NCI-H2081 treated with DMSO at 0.1 percent for 48 hours (cell line): ENCODE measurements around the gene THEMIS2.

Source experiments
- DNase-seq: peaks from one replicate; lab custom pipeline; 2025; lab: John Stamatoyannopoulos, UW

Gene THEMIS2

DNA sequence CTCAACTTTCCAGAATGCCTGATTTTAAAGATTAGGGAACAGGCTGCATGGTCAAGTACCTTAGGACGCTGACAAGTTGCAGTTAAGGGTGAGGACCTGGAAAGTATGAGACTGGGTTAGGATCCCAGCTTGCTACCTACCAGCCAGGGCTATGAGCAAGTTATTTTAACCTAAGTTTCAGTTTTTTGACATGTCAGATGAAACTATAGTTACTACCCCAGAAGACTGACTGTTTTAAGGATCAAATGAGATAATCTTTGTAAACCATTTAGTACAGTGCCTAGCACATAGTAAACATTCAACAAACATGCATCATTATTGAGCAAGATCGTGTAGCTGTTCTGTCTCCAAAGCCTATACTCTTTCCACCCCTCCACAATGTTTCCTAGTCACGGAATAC, 14.4 kb downstream of the THEMIS2 start:
- no peak for DNase-seq

GRCh38 chr1:27887215-27888021, 15.1 kb downstream of the THEMIS2 start:
- no peak for DNase-seq

DNA sequence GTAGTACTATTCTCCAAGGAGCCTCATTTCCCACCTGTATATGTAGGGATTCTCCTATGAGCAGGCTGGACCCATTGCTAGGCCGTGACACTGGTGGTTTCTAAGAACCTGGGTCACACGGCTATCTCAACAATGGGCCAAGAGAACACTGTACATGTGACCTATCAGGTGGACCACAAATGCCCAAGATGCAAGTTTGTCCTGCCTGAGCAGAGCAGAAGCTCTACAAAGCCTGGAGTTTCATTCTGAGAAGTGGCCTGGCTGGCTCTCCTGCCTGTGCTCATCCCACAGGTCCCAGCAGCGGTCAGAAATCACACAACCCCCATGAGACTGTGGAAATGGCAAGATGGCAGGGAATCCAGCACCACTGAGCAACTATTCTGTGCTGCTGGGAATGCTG, 17.2 kb downstream of the THEMIS2 start:
- DNase-seq, result no peak

DNA sequence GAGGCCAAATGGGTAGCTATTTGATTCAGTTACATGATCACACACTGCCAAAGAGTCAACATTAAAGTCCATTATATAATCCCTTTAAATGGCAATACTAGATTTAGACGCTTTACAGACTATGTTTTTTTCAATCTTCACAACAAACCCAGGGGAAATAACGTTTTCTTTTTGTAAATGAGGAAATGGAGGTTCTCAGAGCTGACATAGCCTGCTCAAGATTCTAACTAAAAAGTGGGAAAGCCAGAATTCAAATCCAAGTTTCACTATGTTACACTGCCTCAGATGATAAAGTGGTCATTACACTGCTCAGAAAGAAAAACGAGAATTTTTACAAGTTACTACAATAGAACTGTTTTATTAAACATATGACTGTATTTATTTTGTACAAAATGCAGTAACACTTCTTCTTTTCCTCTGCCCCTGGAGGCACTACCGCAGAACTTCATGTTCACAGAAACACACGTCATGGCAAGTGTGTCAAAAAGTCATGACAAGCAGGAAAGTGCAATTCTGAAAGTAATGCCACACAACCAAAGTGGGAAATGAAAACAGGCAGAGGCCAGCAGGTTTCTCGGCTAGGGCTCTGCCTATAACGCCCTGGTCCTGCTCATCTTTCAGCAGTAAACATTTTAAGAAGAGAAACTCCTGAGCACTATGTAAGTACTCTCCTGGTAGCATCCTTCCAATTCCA, 19.0 kb downstream of the THEMIS2 start:
- no peak for DNase-seq

GRCh38 chr1:27894521-27894920, 22.2 kb downstream of the THEMIS2 start:
- DNase-seq, result no peak

DNA sequence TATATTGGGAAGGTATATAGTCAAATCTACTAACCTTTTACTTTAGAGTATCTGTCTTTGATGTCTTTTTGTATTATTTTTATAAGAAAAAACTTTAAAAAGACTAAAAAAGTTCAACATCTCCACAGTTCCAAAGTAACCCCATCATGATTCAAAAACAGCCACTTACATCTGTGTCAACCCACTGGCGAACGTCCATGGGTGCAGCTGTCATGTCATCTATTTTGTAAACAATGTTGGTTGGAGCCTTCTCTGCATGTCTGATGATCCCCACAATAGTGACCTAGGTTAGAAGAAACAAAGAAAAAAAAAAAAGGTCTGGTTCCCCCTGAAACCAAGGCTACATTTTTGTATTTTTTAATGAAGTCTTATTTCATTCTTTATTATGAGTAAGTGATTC, 34.4 kb downstream of the THEMIS2 start:
- DNase-seq, result no peak

- no peak for DNase-seq
Observed at GRCh38 chr1:27912429-27912828, 40.1 kb downstream of the THEMIS2 start.

DNA sequence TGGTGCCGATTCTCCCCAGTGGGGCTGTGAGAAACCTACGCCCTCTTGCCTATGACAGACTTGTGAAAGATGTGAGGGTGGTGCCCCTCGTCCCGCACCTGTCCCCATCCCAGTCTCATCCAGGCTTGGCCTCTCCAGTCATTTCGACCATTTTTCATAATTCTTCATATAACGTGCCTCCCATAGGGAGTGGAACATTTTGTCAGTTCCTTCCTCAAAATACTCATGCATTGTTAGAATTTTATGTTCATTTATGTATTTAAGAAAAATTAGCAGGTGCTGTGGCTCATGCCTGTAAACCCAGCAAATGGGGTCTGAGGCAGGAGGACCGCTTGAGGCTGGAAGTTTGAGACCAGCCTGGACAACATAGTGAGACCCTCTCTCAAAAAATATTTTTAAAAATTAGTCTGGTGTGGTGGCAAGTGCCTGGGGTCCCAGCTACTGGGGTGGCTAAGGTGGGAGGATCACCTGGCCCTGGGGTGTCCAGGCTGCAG, 42.8 kb downstream of the THEMIS2 start:
- DNase-seq, result no peak

DNA sequence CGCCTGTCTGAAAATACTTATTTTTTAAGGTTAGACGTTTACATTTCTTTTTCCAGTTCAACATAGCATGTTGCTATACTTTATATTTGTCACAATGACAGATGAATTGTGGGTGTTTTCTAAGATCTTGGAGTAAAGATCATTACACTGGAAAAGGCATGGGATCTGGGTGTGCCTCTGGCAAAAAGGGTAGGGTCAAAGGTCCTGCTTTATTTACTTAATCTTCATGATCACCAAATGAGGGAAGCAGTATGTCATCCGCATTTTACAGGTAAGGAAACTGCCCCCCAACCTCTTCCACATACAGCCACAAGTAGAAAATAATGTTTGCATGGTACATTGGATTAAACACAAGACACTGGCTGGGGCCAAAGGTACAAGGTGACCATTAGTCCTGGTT, 49.9 kb downstream of the THEMIS2 start:
- DNase-seq, result no peak

- DNase-seq, result no peak
Observed at GRCh38 chr1:27928216-27928954, 56.0 kb downstream of the THEMIS2 start.

GRCh38 chr1:27931184-27931583, 58.8 kb downstream of the THEMIS2 start:
- no peak for DNase-seq

DNA sequence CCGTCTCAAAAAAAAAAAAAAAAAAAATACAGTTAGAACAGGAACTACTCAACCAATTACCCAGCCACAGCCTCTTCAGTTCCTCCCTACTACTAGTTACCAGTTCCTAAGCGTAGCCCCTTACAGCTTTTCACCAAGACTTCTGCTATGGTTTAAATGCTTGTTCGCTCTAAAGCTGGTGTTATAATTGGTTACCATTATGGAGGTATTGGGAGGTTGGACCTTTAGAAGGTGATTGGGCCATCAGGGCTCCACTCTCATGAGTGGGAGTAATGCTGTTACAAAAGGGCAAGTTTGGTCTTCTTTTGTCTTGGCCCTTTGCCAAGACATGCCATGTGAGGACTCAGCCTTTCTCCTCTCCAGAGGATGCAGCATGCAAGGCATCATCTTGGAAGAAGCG, 59.4 kb downstream of the THEMIS2 start:
- no peak for DNase-seq

DNA sequence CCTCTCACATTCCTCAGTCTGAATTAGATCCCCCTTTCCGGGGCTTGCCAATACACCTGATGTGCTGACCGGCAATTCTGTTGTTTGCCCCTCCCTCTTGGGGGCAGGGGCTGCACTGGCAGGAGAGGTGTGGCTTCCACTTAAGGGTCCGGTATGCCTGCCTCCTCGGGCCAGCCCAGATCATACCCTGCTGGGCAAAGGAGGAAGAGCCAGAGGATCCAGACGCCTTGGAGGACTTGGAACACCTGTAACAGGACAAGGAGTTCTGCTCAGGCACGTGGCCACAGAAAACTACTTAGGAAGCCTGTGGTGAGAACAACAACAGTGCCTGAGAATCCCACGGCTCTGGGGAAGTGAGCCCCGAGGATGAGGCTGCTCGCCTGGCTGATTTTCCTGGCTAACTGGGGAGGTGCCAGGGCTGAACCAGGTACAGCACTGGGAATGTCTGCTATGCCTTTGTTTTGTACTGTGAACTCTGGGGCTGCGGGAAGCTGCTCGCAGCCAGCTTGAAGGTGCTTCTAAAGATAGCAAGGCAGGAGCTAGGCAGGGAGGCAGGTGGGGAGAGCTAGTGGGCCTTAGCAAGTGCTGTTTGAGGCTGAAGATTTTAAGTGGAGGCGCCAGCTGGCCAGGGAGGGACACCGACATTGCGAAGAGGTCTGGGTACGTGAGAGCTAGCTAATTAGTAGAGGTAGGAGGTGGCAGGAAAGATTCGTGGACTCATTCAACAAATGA, 62.6 kb downstream of the THEMIS2 start, which contains the start of gene SMPDL3B:
SMPDL3B (plus strand) TSS at position 183 of the 732 bp plus-strand sequence; CDS start at position 367, 184 bp downstream.
- no peak for DNase-seq

- no peak for DNase-seq
Observed at GRCh38 chr1:27935721-27936120, 63.4 kb downstream of the THEMIS2 start.
